Endothelial cell of umbilical vein (primary cell): ENCODE data around the gene CD101. TPM values are rescaled to one million over a fixed set of nuclear protein-coding genes. Genes with fewer than 3 reads are reported as not detected.

Experiments
- BruUV-seq: library from RNA; stranded (reverse); fragments of 400-500 nt; replicated peaks from 2 replicates; lab custom pipeline; 2021; lab: Mats Ljungman, UMichigan
- CTCF ChIA-PET: fragments of 300-600, 350-600 bp; sonication (Branson Sonifier 250); formaldehyde crosslinking; loops from one replicate; lab custom pipeline; 2021; ENCODE audit warnings: antibody characterized with exemption, inconsistent platforms; lab: Charles Lee
- POLR2A ChIA-PET: fragments of 300-600, 350-600 bp; sonication (Branson Sonifier 250); formaldehyde crosslinking; loops from one replicate; lab custom pipeline; 2021; ENCODE audit warnings: antibody characterized with exemption, inconsistent platforms; lab: Charles Lee
- DNase-seq: peaks from one replicate; pipeline ENCODE4 v3.0.0-alpha.2; 2011; ENCODE audit warnings: low read depth, low spot score
- FAIRE-seq: peaks from 2 replicates; lab custom pipeline; 2011; peaks lifted over from hg19 to GRCh38; lab: Jason Lieb, UNC
- H2AFZ ChIP-seq: 2 replicates; pipeline ENCODE4 v1.6.0; 2012; ENCODE audit warnings: low read depth, low read length, control low read depth, inconsistent platforms
- H3K27ac ChIP-seq: 2 replicates; pipeline ENCODE4 v1.5.1; 2011; ENCODE audit warnings: low read depth, mild to moderate bottlenecking, control low read depth, low read length, moderate library complexity; ENCODE audit not compliant: insufficient read depth
- H3K27me3 ChIP-seq, 2 experiments: 2 replicates each; pipeline versions ENCODE4 v1.6.0 to v1.6.1; 2011; ENCODE audit warnings: low read length in 2 of 2, mixed read lengths in 1 of 2; ENCODE audit not compliant: control insufficient read depth in 2 of 2, insufficient read depth in 2 of 2
- H3K36me3 ChIP-seq, 2 experiments: 2 replicates in 1 of 2; 3 replicates in 1 of 2; pipeline ENCODE4 v1.5.1; 2011; ENCODE audit warnings: low read length in 2 of 2, mild to moderate bottlenecking in 1 of 2, moderate library complexity in 1 of 2; ENCODE audit not compliant: control insufficient read depth in 2 of 2, insufficient read depth in 2 of 2; ENCODE audit errors: extremely low read depth in 1 of 2
- H3K4me1 ChIP-seq: 3 replicates; pipeline ENCODE4 v1.5.1; 2011; ENCODE audit warnings: mild to moderate bottlenecking, low read length; ENCODE audit not compliant: control insufficient read depth, insufficient read depth; ENCODE audit errors: extremely low read depth
- H3K4me2 ChIP-seq: 2 replicates; pipeline ENCODE4 v1.6.1; 2011; ENCODE audit warnings: low read length, control low read depth, mixed read lengths; ENCODE audit not compliant: insufficient read depth
- H3K4me3 ChIP-seq, 3 experiments: fragments of 200-600 bp in 1 of 3; sonication (generic), shearing (Covaris generic) in 1 of 3; replicated peaks in 1 of 3; 2 replicates each; pipeline ENCODE4 v1.5.1; 2011 to 2016; ENCODE audit warnings: control low read depth in 3 of 3, low read length in 3 of 3, mild to moderate bottlenecking in 2 of 3, inconsistent platforms in 1 of 3, low read depth in 1 of 3, moderate library complexity in 1 of 3; ENCODE audit not compliant: insufficient read depth in 1 of 3
- H3K79me2 ChIP-seq: 2 replicates; pipeline ENCODE4 v1.6.0; 2012; ENCODE audit warnings: low read length, inconsistent platforms; ENCODE audit not compliant: control insufficient read depth, insufficient read depth
- H3K9ac ChIP-seq: replicated peaks from 2 replicates; pipeline ENCODE3; 2011; ENCODE audit warnings: low read length, control low read depth; ENCODE audit not compliant: insufficient read depth; ENCODE audit errors: extremely low read depth
- H3K9me1 ChIP-seq: replicated peaks from 3 replicates; pipeline ENCODE4 v1.6.0; 2011; ENCODE audit warnings: mild to moderate bottlenecking, low read length; ENCODE audit not compliant: control insufficient read depth, insufficient read depth; ENCODE audit errors: extremely low read depth
- H3K9me3 ChIP-seq: replicated peaks from 2 replicates; pipeline ENCODE4 v1.5.1; 2012; ENCODE audit warnings: low read length, inconsistent platforms; ENCODE audit not compliant: control insufficient read depth, insufficient read depth
- H4K20me1 ChIP-seq: replicated peaks from 2 replicates; pipeline ENCODE3; 2011; ENCODE audit warnings: mild to moderate bottlenecking, low read length; ENCODE audit not compliant: control insufficient read depth, insufficient read depth; ENCODE audit errors: extremely low read depth
- CTCF ChIP-seq, 2 donors: IDR thresholded peaks; 1 replicate in 1 of 2; 2 replicates in 1 of 2; pipeline ENCODE4 v1.5.1; 2011; ENCODE audit warnings: low read length in 2 of 2, mild to moderate bottlenecking in 2 of 2, moderate library complexity in 2 of 2, control low read depth in 1 of 2, inconsistent platforms in 1 of 2, low read depth in 1 of 2; ENCODE audit not compliant: insufficient read depth in 1 of 2; ENCODE audit errors: extremely low read depth in 1 of 2
- EZH2 ChIP-seq: IDR thresholded peaks from 2 replicates; pipeline ENCODE4 v1.6.1; 2012; ENCODE audit warnings: borderline replicate concordance, low read depth, mild to moderate bottlenecking, moderate library complexity, low read length, inconsistent platforms; ENCODE audit not compliant: severe bottlenecking
- FOS ChIP-seq: IDR thresholded peaks from 2 replicates; pipeline ENCODE4 v1.6.1; 2011; ENCODE audit warnings: mild to moderate bottlenecking, low read length, moderate library complexity, borderline replicate concordance; ENCODE audit not compliant: insufficient read depth
- GATA2 ChIP-seq: IDR thresholded peaks from 2 replicates; pipeline ENCODE4 v1.7.0; 2011; ENCODE audit warnings: low read depth, mild to moderate bottlenecking, moderate library complexity, mixed read lengths, low read length; ENCODE audit not compliant: insufficient read length, insufficient read depth
- JUN ChIP-seq: IDR thresholded peaks from 2 replicates; pipeline ENCODE4 v1.6.1; 2011; ENCODE audit warnings: borderline replicate concordance, low read depth; ENCODE audit not compliant: insufficient read length, insufficient read depth
- MAX ChIP-seq: IDR thresholded peaks from 2 replicates; pipeline ENCODE4 v1.6.1; 2011; ENCODE audit not compliant: insufficient read depth, insufficient read length
- MYC ChIP-seq: IDR thresholded peaks from one replicate; pipeline ENCODE4 v1.6.1; 2011; ENCODE audit warnings: mild to moderate bottlenecking, low read depth, low read length
- POLR2A ChIP-seq: IDR thresholded peaks from 2 replicates; pipeline ENCODE4 v1.6.1; 2012; ENCODE audit warnings: low read depth, mild to moderate bottlenecking, control low read depth, low read length
- POLR2AphosphoS5 ChIP-seq: IDR thresholded peaks from 2 replicates; pipeline ENCODE4 v1.6.1; 2012; ENCODE audit warnings: low read depth, mild to moderate bottlenecking, control low read depth, low read length, moderate library complexity; ENCODE audit not compliant: insufficient read depth
- dilution Hi-C: fragments of 300-500 bp; cut with MboI; formaldehyde crosslinking; loops from one replicate; pipeline ENCODE4 v1.15.0; 2019; ENCODE audit warnings: low sequenced_read_pairs; ENCODE audit not compliant: extremely low pct_ligation_motif_present
- intact Hi-C: fragments of 100-400 bp; cut with micrococcal nuclease; formaldehyde crosslinking; loops from one replicate; pipeline ENCODE4 v1.10.0; 2022
- polyA plus RNA-seq, 4 experiments: library from polyadenylated mRNA; depleted of rRNA in 3 of 4; stranded (reverse) in 3 of 4; unstranded in 1 of 4; fragments of >200 nt; gene quantifications; 2 replicates each; pipeline versions ENCODE4 v1.2.1 to v1.2.3, GENCODE V29; 2011 to 2012; ENCODE audit warnings: missing spikeins in 1 of 4
- total RNA-seq: library from RNA; stranded (reverse); gene quantifications from 2 replicates; pipeline ENCODE4 v1.2.3, GENCODE V29; 2021

Gene CD101
- total and polyA plus RNA-seq, 2 donors (not counting 3 experiments of a cell fraction or from before 2014, with no cell fraction given) = 0.04 to 0.97 TPM

- Histone ChIP-seq H3K9ac (no peak overlapping the region), H3K27me3 (no peaks in the 10 kb centered on the region), H4K20me1 (no peaks in the 10 kb centered on the region), H3K36me3 (no peaks in the 10 kb centered on the region), H3K27ac (no peak overlapping the region), H3K79me2 (no peaks in the 10 kb centered on the region), H3K4me3 (no peak overlapping the region), H3K9me1 (no peaks in the 10 kb centered on the region), H3K9me3 (no peaks in the 10 kb centered on the region), H3K4me1 (no peaks in the 10 kb centered on the region), H2AFZ (no peak overlapping the region), H3K4me2 (no peak overlapping the region)
- ChIA-PET CTCF (no interaction called here), POLR2A (no interaction called here)
- intact Hi-C loops = no loop called here
- BruUV-seq = no TSS peak
- no peak for DNase-seq
- dilution Hi-C loops = no loop called here
- no peak for FAIRE-seq
- TF ChIP-seq POLR2AphosphoS5 (no peak), POLR2A (no peak), CTCF (IDR thresholded peaks at IDR 0.05; ENCODE audit: extremely low read depth in 1 of 2, insufficient read depth in 1 of 2, low read depth in 1 of 2, low read length in 2 of 2) (no peak), GATA2 (no peak), EZH2 (no peak), FOS (no peak), MYC (no peak), MAX (no peak), JUN (no peak)
Measured at GRCh38 chr1:116983678-116984077, 17.9 kb upstream of the CD101 start.
